GM19372 (cell line): ENCODE data around the gene HOXA13.

ENCODE experiments used
- ATAC-seq: cut with Tn5 transposase; IDR thresholded peaks from one replicate; pipeline ENCODE4 v1.9.1; 2021; ENCODE audit warnings: mild to moderate bottlenecking, low read depth, moderate library complexity; ENCODE audit not compliant: unreplicated experiment

Gene HOXA13

GRCh38 chr7:27237735-27238334, 37.9 kb upstream of the HOXA13 start:
- ATAC-seq = no peak

- no peak for ATAC-seq
These were observed 35.8 kb upstream of the HOXA13 start for GRCh38 chr7:27235387-27236311.

- ATAC-seq = no peak
These were observed 29.6 kb upstream of the HOXA13 start for GRCh38 chr7:27229448-27229847.

- ATAC-seq = no peak
These were observed 25.4 kb upstream of the HOXA13 start for GRCh38 chr7:27224983-27225934.

GRCh38 chr7:27223941-27224575, 24.2 kb upstream of the HOXA13 start:
- ATAC-seq = no peak

GRCh38 chr7:27221201-27221797, 21.4 kb upstream of the HOXA13 start:
- no peak for ATAC-seq

GRCh38 chr7:27220440-27220955, 20.6 kb upstream of the HOXA13 start:
- ATAC-seq = no peak

- no peak for ATAC-seq
These were observed 19.9 kb upstream of the HOXA13 start for GRCh38 chr7:27219821-27220220.

GRCh38 chr7:27217951-27218350, 18.1 kb upstream of the HOXA13 start:
- ATAC-seq = no peak

- ATAC-seq = no peak
These were observed 15.5 kb upstream of the HOXA13 start for GRCh38 chr7:27215356-27215755.

- no peak for ATAC-seq
These were observed 14.5 kb upstream of the HOXA13 start for GRCh38 chr7:27214239-27214950.

- no peak for ATAC-seq
These were observed 13.7 kb upstream of the HOXA13 start for GRCh38 chr7:27213433-27214238.

- no peak for ATAC-seq
These were observed 12.9 kb upstream of the HOXA13 start for GRCh38 chr7:27212497-27213432.

GRCh38 chr7:27211764-27212204, 11.9 kb upstream of the HOXA13 start:
- ATAC-seq = no peak

GRCh38 chr7:27211084-27211446, 11.2 kb upstream of the HOXA13 start:
- no peak for ATAC-seq

GRCh38 chr7:27210441-27211083, 10.7 kb upstream of the HOXA13 start:
- peak; percentile 64 for ATAC-seq
